Measurements from ENCODE around the gene GFRA1.

DNA sequence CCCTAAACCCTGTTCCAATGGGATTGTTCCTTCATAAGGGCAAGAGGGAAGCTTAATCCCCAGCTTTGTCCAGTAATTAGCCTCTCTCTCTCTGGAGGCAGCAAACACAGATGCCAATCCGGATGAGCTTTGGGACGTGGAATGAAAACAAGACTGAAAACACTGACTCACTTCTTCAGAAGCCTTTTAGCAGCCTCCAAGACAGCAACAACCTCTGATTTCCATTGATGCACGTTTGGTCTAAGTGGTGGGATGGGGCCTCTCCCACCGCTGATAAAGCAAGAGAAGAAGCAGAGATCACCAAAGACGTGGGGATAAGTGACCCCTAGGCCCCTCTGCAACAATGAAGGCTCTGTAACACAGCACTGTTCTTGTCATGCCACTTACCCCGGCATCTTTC, 5.8 kb upstream of the GFRA1 start:
- TF ChIP-seq JUND (IDR thresholded peaks at IDR 0.05): no peak
- no peak for TF ChIP-seq TCF7L2 (IDR thresholded peaks at IDR 0.05; ENCODE audit: borderline replicate concordance, extremely low read depth, insufficient read depth, insufficient read length)
- TF ChIP-seq POLR2AphosphoS5 (IDR thresholded peaks at IDR 0.05; ENCODE audit: low read depth, low read length): no peak
- TF ChIP-seq, protein P1, sequence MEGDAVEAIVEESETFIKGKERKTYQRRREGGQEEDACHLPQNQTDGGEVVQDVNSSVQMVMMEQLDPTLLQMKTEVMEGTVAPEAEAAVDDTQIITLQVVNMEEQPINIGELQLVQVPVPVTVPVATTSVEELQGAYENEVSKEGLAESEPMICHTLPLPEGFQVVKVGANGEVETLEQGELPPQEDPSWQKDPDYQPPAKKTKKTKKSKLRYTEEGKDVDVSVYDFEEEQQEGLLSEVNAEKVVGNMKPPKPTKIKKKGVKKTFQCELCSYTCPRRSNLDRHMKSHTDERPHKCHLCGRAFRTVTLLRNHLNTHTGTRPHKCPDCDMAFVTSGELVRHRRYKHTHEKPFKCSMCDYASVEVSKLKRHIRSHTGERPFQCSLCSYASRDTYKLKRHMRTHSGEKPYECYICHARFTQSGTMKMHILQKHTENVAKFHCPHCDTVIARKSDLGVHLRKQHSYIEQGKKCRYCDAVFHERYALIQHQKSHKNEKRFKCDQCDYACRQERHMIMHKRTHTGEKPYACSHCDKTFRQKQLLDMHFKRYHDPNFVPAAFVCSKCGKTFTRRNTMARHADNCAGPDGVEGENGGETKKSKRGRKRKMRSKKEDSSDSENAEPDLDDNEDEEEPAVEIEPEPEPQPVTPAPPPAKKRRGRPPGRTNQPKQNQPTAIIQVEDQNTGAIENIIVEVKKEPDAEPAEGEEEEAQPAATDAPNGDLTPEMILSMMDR (IDR thresholded peaks at IDR 0.05 in 2 of 3, conservative IDR thresholded peaks at IDR 0.05 in 1 of 3; ENCODE audit: borderline replicate concordance in 1 of 3, insufficient read depth in 1 of 3, low read depth in 2 of 3, low read length in 2 of 3): no peak
- TF ChIP-seq POLR2A (IDR thresholded peaks at IDR 0.05; ENCODE audit: borderline replicate concordance, extremely low read depth, insufficient read depth, insufficient read length): no peak
- TF ChIP-seq EZH2phosphoT487 (IDR thresholded peaks at IDR 0.05; ENCODE audit: borderline replicate concordance): no peak
- TF ChIP-seq SIN3A (IDR thresholded peaks at IDR 0.05; ENCODE audit: low read depth): no peak
